Measurements from ENCODE around the gene AQP9. TPM values are rescaled to one million over a fixed set of nuclear protein-coding genes. Genes with fewer than 3 reads are reported as not detected.

Gene AQP9
- total RNA-seq, 1 donor from 2014 or later = not detected

- Mint-ChIP-seq H3K9me3 (no peaks in the 10 kb centered on the region), H3K27me3 (ENCODE audit: insufficient read depth) (peaks cover 13% of the 10 kb centered on the region), H3K36me3 (ENCODE audit: low read depth) (no peaks in the 10 kb centered on the region), H3K4me1 (ENCODE audit: low read depth) (no peaks in the 10 kb centered on the region), H3K4me3 (no peak overlapping the region), H3K27ac (no peak overlapping the region)
- intact Hi-C loops (cut with micrococcal nuclease) = no loop called here
- DNase-seq (ENCODE audit: low spot score) = no peak
Measured at GRCh38 chr15:58146749-58147148, 8.6 kb downstream of the AQP9 start.

GRCh38 chr15:58147171-58147611 lies 9.0 kb downstream of the AQP9 start:
- Mint-ChIP-seq H3K9me3 (no peaks in the 10 kb centered on the region), H3K4me1 (ENCODE audit: low read depth) (no peaks in the 10 kb centered on the region), H3K27ac (no peak overlapping the region), H3K27me3 (ENCODE audit: insufficient read depth) (peaks cover 13% of the 10 kb centered on the region), H3K36me3 (ENCODE audit: low read depth) (no peaks in the 10 kb centered on the region), H3K4me3 (no peak overlapping the region)
- intact Hi-C loops (cut with micrococcal nuclease) = no loop called here
- DNase-seq (ENCODE audit: low spot score) = no peak

GRCh38 chr15:58148120-58148519 lies 9.9 kb downstream of the AQP9 start:
- Mint-ChIP-seq H3K27ac (no peak overlapping the region), H3K4me3 (no peak overlapping the region), H3K27me3 (ENCODE audit: insufficient read depth) (peaks cover 13% of the 10 kb centered on the region), H3K9me3 (no peaks in the 10 kb centered on the region), H3K4me1 (ENCODE audit: low read depth) (no peaks in the 10 kb centered on the region), H3K36me3 (ENCODE audit: low read depth) (no peaks in the 10 kb centered on the region)
- intact Hi-C loops (cut with micrococcal nuclease) = no loop called here
- DNase-seq (ENCODE audit: low spot score) = no peak

- Mint-ChIP-seq H3K36me3 (ENCODE audit: low read depth) (no peaks in the 10 kb centered on the region), H3K4me3 (no peak overlapping the region), H3K9me3 (no peaks in the 10 kb centered on the region), H3K27ac (no peak overlapping the region), H3K27me3 (ENCODE audit: insufficient read depth) (peaks cover 10% of the 10 kb centered on the region), H3K4me1 (ENCODE audit: low read depth) (no peaks in the 10 kb centered on the region)
- intact Hi-C loops (cut with micrococcal nuclease) = no loop called here
- no peak for DNase-seq (ENCODE audit: low spot score)
Measured at GRCh38 chr15:58148633-58149445, 10.7 kb downstream of the AQP9 start.

GRCh38 chr15:58154769-58155168 lies 16.6 kb downstream of the AQP9 start:
- intact Hi-C loops (cut with micrococcal nuclease) = no loop called here
- H3K4me3 Mint-ChIP-seq = no peak overlapping the region
- no peaks in the 10 kb centered on the region for H3K9me3 Mint-ChIP-seq
- no peaks in the 10 kb centered on the region for H3K4me1 Mint-ChIP-seq (ENCODE audit: low read depth)
- no peak for DNase-seq (ENCODE audit: low spot score)
- H3K36me3 Mint-ChIP-seq (ENCODE audit: low read depth) = no peaks in the 10 kb centered on the region
- H3K27ac Mint-ChIP-seq = no peak overlapping the region
- H3K27me3 Mint-ChIP-seq (ENCODE audit: insufficient read depth) = peaks cover 6% of the 10 kb centered on the region

GRCh38 chr15:58159827-58160386 lies 21.7 kb downstream of the AQP9 start:
- intact Hi-C loops (cut with micrococcal nuclease) = no loop called here
- Mint-ChIP-seq H3K27ac (no peak overlapping the region), H3K27me3 (ENCODE audit: insufficient read depth) (peaks cover 20% of the 10 kb centered on the region), H3K36me3 (ENCODE audit: low read depth) (no peaks in the 10 kb centered on the region), H3K9me3 (no peaks in the 10 kb centered on the region), H3K4me1 (ENCODE audit: low read depth) (no peaks in the 10 kb centered on the region), H3K4me3 (no peak overlapping the region)
- DNase-seq (ENCODE audit: low spot score) = no peak

GRCh38 chr15:58161436-58161930 lies 23.3 kb downstream of the AQP9 start:
- Mint-ChIP-seq H3K36me3 (ENCODE audit: low read depth) (no peaks in the 10 kb centered on the region), H3K27ac (no peak overlapping the region)
- intact Hi-C loops (cut with micrococcal nuclease) = no loop called here

GRCh38 chr15:58163985-58164384 lies 25.8 kb downstream of the AQP9 start:
- peaks cover 24% of the 10 kb centered on the region for H3K27me3 Mint-ChIP-seq (ENCODE audit: insufficient read depth)

More at GRCh38 chr15:58161436-58161930, 23.3 kb downstream of the AQP9 start:
- no peak for DNase-seq (ENCODE audit: low spot score)
- H3K27me3 Mint-ChIP-seq (ENCODE audit: insufficient read depth) = peaks cover 28% of the 10 kb centered on the region
- no peaks in the 10 kb centered on the region for H3K4me1 Mint-ChIP-seq (ENCODE audit: low read depth)
- H3K4me3 Mint-ChIP-seq = no peak overlapping the region
- H3K9me3 Mint-ChIP-seq = no peaks in the 10 kb centered on the region

GRCh38 chr15:58164926-58165325 lies 26.7 kb downstream of the AQP9 start:
- intact Hi-C loops (cut with micrococcal nuclease) = no loop called here
- Mint-ChIP-seq H3K27me3 (ENCODE audit: insufficient read depth) (peaks cover 25% of the 10 kb centered on the region), H3K9me3 (no peaks in the 10 kb centered on the region), H3K4me1 (ENCODE audit: low read depth) (no peaks in the 10 kb centered on the region), H3K27ac (no peak overlapping the region), H3K4me3 (no peak overlapping the region), H3K36me3 (ENCODE audit: low read depth) (no peaks in the 10 kb centered on the region)
- DNase-seq (ENCODE audit: low spot score) = no peak

More at GRCh38 chr15:58163985-58164384, 25.8 kb downstream of the AQP9 start:
- H3K4me3 Mint-ChIP-seq = no peak overlapping the region
- H3K9me3 Mint-ChIP-seq = no peaks in the 10 kb centered on the region
- no peak for DNase-seq (ENCODE audit: low spot score)
- intact Hi-C loops (cut with micrococcal nuclease) = no loop called here
- no peaks in the 10 kb centered on the region for H3K36me3 Mint-ChIP-seq (ENCODE audit: low read depth)
- H3K4me1 Mint-ChIP-seq (ENCODE audit: low read depth) = no peaks in the 10 kb centered on the region
- H3K27ac Mint-ChIP-seq = no peak overlapping the region

- Mint-ChIP-seq H3K27ac (no peak overlapping the region), H3K27me3 (ENCODE audit: insufficient read depth) (peaks cover 25% of the 10 kb centered on the region), H3K9me3 (no peaks in the 10 kb centered on the region), H3K36me3 (ENCODE audit: low read depth) (no peaks in the 10 kb centered on the region), H3K4me1 (ENCODE audit: low read depth) (no peaks in the 10 kb centered on the region), H3K4me3 (no peak overlapping the region)
- DNase-seq (ENCODE audit: low spot score) = no peak
- intact Hi-C loops (cut with micrococcal nuclease) = no loop called here
Measured at GRCh38 chr15:58165661-58166060, 27.5 kb downstream of the AQP9 start.

GRCh38 chr15:58167095-58167691 lies 29.0 kb downstream of the AQP9 start:
- Mint-ChIP-seq H3K9me3 (no peaks in the 10 kb centered on the region), H3K27me3 (ENCODE audit: insufficient read depth) (peaks cover 20% of the 10 kb centered on the region), H3K4me3 (no peak overlapping the region), H3K4me1 (ENCODE audit: low read depth) (no peaks in the 10 kb centered on the region), H3K27ac (no peak overlapping the region), H3K36me3 (ENCODE audit: low read depth) (no peaks in the 10 kb centered on the region)
- intact Hi-C loops (cut with micrococcal nuclease) = no loop called here
- no peak for DNase-seq (ENCODE audit: low spot score)

GRCh38 chr15:58169934-58170333 lies 31.8 kb downstream of the AQP9 start:
- no peak overlapping the region for H3K4me3 Mint-ChIP-seq
- no peaks in the 10 kb centered on the region for H3K36me3 Mint-ChIP-seq (ENCODE audit: low read depth)
- H3K4me1 Mint-ChIP-seq (ENCODE audit: low read depth) = no peaks in the 10 kb centered on the region
- no peak for DNase-seq (ENCODE audit: low spot score)
- no peaks in the 10 kb centered on the region for H3K9me3 Mint-ChIP-seq
- H3K27me3 Mint-ChIP-seq (ENCODE audit: insufficient read depth) = peaks cover 18% of the 10 kb centered on the region
- intact Hi-C loops (cut with micrococcal nuclease) = no loop called here
- no peak overlapping the region for H3K27ac Mint-ChIP-seq

- intact Hi-C loops (cut with micrococcal nuclease) = no loop called here
- no peaks in the 10 kb centered on the region for H3K9me3 Mint-ChIP-seq
- H3K27ac Mint-ChIP-seq = no peak overlapping the region
- no peaks in the 10 kb centered on the region for H3K4me1 Mint-ChIP-seq (ENCODE audit: low read depth)
- H3K36me3 Mint-ChIP-seq (ENCODE audit: low read depth) = no peaks in the 10 kb centered on the region
- peaks cover 14% of the 10 kb centered on the region for H3K27me3 Mint-ChIP-seq (ENCODE audit: insufficient read depth)
- DNase-seq (ENCODE audit: low spot score) = no peak
- H3K4me3 Mint-ChIP-seq = no peak overlapping the region
Measured at GRCh38 chr15:58171476-58172061, 33.4 kb downstream of the AQP9 start.
